Measurements from ENCODE around the gene TPPP3.

The TPPP3 gene

DNA sequence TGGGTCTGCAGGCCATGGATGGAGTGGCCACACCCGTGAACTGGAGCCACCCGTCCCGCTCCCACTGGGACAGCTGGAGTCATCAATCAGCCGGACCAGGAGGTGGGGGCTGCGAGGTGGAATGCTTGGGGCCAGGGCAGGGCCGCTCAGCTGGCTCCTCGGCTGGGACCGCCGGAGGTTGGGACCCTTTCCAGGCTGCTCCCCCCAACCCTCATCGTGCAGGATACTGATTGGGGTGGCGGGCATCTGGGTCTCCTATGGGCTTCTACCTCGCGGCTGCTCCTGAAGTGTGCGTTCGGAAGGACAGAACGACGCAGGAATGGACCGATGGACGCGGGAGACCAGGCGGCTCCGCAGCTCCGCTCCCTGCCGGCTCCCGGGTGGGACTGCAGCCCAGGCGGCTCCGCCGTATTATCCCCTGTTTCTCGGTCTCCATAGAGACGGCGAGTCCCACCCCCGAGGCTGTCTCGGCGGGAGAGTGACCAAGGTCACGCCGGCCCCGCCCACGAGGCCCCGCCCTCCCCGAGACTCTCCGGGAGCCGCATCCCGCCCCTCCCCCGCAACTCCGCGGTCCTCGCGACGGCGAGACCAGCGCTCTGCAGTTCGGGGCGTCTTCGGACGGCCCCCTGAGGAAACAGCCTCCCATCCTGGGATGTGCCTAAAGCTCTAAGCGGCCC is at the start of gene TPPP3:
Gene TPPP3, minus strand, starts transcription at position 388 of the 677 bp plus-strand sequence. CDS start 2,387 bp downstream, outside the sequence.
- DNase-seq (ENCODE audit: low spot score) = no peak
- no peaks in the 10 kb centered on the region for H3K36me3 ChIP-seq (ENCODE audit: low read depth)
- peak; percentile 42 for ATAC-seq (ENCODE audit: low read depth)
- no peaks in the 10 kb centered on the region for H3K9me3 ChIP-seq (ENCODE audit: severe bottlenecking)
- TF ChIP-seq CTCF (IDR thresholded peaks at IDR 0.05; ENCODE audit: poor library complexity, severe bottlenecking) = peak; percentile 47
- H3K4me1 ChIP-seq (ENCODE audit: insufficient read depth, poor library complexity, severe bottlenecking) = peaks cover 13% of the 10 kb centered on the region
- H3K27ac ChIP-seq (ENCODE audit: poor library complexity, severe bottlenecking) = no peak within 1 kb of the TSS
- H3K27me3 ChIP-seq (ENCODE audit: insufficient read depth, poor library complexity, severe bottlenecking) = no peaks in the 10 kb centered on the region
- peak within 1 kb of the TSS; percentile 8 for H3K4me3 ChIP-seq (ENCODE audit: severe bottlenecking)

- DNase-seq (ENCODE audit: low spot score) = no peak
- Histone ChIP-seq H3K4me3 (ENCODE audit: severe bottlenecking) (no peak overlapping the region), H3K27ac (ENCODE audit: poor library complexity, severe bottlenecking) (no peak overlapping the region), H3K36me3 (ENCODE audit: low read depth) (peaks cover 19% of the 10 kb centered on the region), H3K4me1 (ENCODE audit: insufficient read depth, poor library complexity, severe bottlenecking) (no peaks in the 10 kb centered on the region), H3K9me3 (ENCODE audit: severe bottlenecking) (no peaks in the 10 kb centered on the region), H3K27me3 (ENCODE audit: insufficient read depth, poor library complexity, severe bottlenecking) (no peaks in the 10 kb centered on the region)
- ATAC-seq (ENCODE audit: low read depth) = no peak
- TF ChIP-seq CTCF (IDR thresholded peaks at IDR 0.05; ENCODE audit: poor library complexity, severe bottlenecking) = no peak
Observed at GRCh38 chr16:67442581-67443255, 49.4 kb upstream of the TPPP3 start.

- no peak for TF ChIP-seq CTCF (IDR thresholded peaks at IDR 0.05; ENCODE audit: poor library complexity, severe bottlenecking)
- Histone ChIP-seq H3K27ac (ENCODE audit: poor library complexity, severe bottlenecking) (no peak overlapping the region), H3K4me3 (ENCODE audit: severe bottlenecking) (no peak overlapping the region), H3K27me3 (ENCODE audit: insufficient read depth, poor library complexity, severe bottlenecking) (no peaks in the 10 kb centered on the region), H3K36me3 (ENCODE audit: low read depth) (peaks cover 17% of the 10 kb centered on the region), H3K9me3 (ENCODE audit: severe bottlenecking) (no peaks in the 10 kb centered on the region), H3K4me1 (ENCODE audit: insufficient read depth, poor library complexity, severe bottlenecking) (no peaks in the 10 kb centered on the region)
- ATAC-seq (ENCODE audit: low read depth) (no peak), DNase-seq (ENCODE audit: low spot score) (no peak)
Observed at GRCh38 chr16:67441907-67442306, 48.6 kb upstream of the TPPP3 start.

DNA sequence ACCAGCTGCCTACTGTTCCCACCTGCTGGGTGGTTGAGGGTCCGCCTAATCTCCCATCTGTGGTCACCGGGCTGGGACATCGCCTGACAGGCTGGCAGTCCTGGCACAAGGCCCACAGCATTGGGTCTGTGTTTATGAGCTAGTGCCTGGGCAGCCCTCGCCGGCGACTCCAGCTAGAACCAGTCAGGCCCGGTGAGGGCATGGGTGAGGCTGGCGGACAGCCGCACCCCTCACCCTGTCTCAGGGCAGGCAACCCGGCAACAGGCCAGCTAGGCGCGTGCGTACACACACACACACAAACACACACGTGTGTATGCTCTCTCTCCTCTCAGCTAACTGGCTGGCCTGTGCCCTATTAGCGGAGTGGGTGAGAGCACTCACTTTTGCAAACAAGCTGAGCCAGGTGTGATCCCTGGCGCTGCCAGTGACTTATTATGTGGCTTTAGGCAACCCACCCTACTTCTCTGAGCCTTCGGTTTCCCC is 48.0 kb upstream of the TPPP3 start:
- H3K4me1 ChIP-seq (ENCODE audit: insufficient read depth, poor library complexity, severe bottlenecking) = no peaks in the 10 kb centered on the region
- TF ChIP-seq CTCF (IDR thresholded peaks at IDR 0.05; ENCODE audit: poor library complexity, severe bottlenecking) = no peak
- no peak overlapping the region for H3K27ac ChIP-seq (ENCODE audit: poor library complexity, severe bottlenecking)
- H3K4me3 ChIP-seq (ENCODE audit: severe bottlenecking) = no peak overlapping the region
- peaks cover 17% of the 10 kb centered on the region for H3K36me3 ChIP-seq (ENCODE audit: low read depth)
- DNase-seq (ENCODE audit: low spot score) = no peak
- no peak for ATAC-seq (ENCODE audit: low read depth)
- H3K9me3 ChIP-seq (ENCODE audit: severe bottlenecking) = no peaks in the 10 kb centered on the region
- no peaks in the 10 kb centered on the region for H3K27me3 ChIP-seq (ENCODE audit: insufficient read depth, poor library complexity, severe bottlenecking)

Data from RWPE2 (cell line).